Esophagus squamous epithelium (tissue), 4 donors: ENCODE data around the gene XRRA1.

Experiments
- POLR2A ChIP-seq, 4 donors: fragments of 450-650 bp; IDR thresholded peaks; one replicate each; pipeline ENCODE4 v1.6.1; 2017; ENCODE audit warnings: antibody characterized with exemption in 4 of 4, mild to moderate bottlenecking in 4 of 4, moderate library complexity in 3 of 4
- TF ChIP-seq, protein P1 (sequence below), 6 experiments: fragments of 450-650 bp in 4 of 6; fragments of 200-600 bp in 2 of 6; sonication (generic) in 2 of 6; IDR thresholded peaks; one replicate each; pipeline ENCODE4 v1.5.1; 2016 to 2019; ENCODE audit warnings: antibody characterized with exemption in 6 of 6, mild to moderate bottlenecking in 4 of 6, moderate library complexity in 4 of 6

DNA sequence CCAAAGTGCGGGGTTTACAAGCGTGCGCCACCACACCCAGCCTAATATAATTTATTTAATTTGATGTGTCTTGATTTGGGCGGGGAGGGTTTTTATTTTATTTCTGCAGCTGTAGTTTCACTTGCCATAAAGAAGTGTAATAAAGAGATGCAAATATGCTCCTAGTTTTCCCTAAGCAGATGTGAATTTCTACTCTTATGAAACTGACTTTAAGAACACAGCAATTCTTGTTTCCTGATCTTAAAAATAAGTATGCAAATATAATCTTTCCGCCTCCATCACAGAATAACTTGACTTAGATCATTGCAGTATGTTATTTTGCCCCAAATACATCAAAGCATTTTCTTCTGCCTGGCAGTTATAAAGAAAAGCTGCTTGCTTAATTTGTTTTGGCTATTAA is 4.6 kb upstream of the XRRA1 start:
- no peak for TF ChIP-seq POLR2A (IDR thresholded peaks at IDR 0.05)
- TF ChIP-seq, protein P1, sequence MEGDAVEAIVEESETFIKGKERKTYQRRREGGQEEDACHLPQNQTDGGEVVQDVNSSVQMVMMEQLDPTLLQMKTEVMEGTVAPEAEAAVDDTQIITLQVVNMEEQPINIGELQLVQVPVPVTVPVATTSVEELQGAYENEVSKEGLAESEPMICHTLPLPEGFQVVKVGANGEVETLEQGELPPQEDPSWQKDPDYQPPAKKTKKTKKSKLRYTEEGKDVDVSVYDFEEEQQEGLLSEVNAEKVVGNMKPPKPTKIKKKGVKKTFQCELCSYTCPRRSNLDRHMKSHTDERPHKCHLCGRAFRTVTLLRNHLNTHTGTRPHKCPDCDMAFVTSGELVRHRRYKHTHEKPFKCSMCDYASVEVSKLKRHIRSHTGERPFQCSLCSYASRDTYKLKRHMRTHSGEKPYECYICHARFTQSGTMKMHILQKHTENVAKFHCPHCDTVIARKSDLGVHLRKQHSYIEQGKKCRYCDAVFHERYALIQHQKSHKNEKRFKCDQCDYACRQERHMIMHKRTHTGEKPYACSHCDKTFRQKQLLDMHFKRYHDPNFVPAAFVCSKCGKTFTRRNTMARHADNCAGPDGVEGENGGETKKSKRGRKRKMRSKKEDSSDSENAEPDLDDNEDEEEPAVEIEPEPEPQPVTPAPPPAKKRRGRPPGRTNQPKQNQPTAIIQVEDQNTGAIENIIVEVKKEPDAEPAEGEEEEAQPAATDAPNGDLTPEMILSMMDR (IDR thresholded peaks at IDR 0.05), result no peak
